ENCODE results near the gene ZNF770. TPM values are rescaled to one million over a fixed set of nuclear protein-coding genes. Genes with fewer than 3 reads are reported as not detected.
A peak's percentile ranks its signal among the peaks of the same experiment; 100 is the strongest.
"Not testable (repeated sequence)": the region's sequence is repeated elsewhere in the genome, so short reads cannot be mapped to it uniquely, and the experiment has no call there.

Gene ZNF770
- total RNA-seq, 1 donor from 2014 or later = 26.7 TPM

DNA sequence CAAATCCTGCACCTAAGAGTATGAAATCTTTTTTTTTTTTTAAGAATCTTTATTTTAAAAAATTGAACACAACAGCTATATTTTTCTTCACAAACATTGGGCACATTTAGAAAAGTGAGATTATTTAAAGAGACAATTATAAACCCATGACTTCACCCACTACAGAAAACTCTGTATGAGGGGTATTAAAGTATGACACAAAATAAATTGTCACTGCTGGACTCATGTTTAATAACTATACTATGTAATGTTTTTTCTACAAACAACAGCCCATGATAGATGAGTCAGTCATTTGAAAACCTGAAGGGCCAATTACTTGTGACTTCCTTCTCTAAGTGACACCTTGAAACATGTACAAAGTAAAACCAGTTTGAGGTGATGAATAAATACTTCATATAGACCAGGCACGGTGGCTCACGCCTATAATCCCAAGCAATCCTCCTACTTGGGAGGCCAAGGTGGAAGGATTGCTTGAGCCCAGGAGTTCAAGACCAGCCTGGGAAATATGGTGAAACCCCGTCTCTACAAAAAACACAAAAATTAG, 54.6 kb downstream of the ZNF770 start:
- no peak for DNase-seq (ENCODE audit: low spot score)
- H3K27ac Mint-ChIP-seq (ENCODE audit: unreplicated experiment) = peak overlapping the region; percentile 77
- H3K36me3 Mint-ChIP-seq (ENCODE audit: low read depth, unreplicated experiment) = peaks cover 24% of the 10 kb centered on the region
- TF ChIP-seq, protein P1, sequence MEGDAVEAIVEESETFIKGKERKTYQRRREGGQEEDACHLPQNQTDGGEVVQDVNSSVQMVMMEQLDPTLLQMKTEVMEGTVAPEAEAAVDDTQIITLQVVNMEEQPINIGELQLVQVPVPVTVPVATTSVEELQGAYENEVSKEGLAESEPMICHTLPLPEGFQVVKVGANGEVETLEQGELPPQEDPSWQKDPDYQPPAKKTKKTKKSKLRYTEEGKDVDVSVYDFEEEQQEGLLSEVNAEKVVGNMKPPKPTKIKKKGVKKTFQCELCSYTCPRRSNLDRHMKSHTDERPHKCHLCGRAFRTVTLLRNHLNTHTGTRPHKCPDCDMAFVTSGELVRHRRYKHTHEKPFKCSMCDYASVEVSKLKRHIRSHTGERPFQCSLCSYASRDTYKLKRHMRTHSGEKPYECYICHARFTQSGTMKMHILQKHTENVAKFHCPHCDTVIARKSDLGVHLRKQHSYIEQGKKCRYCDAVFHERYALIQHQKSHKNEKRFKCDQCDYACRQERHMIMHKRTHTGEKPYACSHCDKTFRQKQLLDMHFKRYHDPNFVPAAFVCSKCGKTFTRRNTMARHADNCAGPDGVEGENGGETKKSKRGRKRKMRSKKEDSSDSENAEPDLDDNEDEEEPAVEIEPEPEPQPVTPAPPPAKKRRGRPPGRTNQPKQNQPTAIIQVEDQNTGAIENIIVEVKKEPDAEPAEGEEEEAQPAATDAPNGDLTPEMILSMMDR (IDR thresholded peaks at IDR 0.05; ENCODE audit: unreplicated experiment) = no peak
- H3K4me3 Mint-ChIP-seq (ENCODE audit: unreplicated experiment) = no peak overlapping the region
- H3K4me1 Mint-ChIP-seq (ENCODE audit: unreplicated experiment) = peaks cover 10% of the 10 kb centered on the region
- no peaks in the 10 kb centered on the region for H3K9me3 Mint-ChIP-seq (ENCODE audit: unreplicated experiment)
- no peaks in the 10 kb centered on the region for H3K27me3 Mint-ChIP-seq (ENCODE audit: unreplicated experiment)

DNA sequence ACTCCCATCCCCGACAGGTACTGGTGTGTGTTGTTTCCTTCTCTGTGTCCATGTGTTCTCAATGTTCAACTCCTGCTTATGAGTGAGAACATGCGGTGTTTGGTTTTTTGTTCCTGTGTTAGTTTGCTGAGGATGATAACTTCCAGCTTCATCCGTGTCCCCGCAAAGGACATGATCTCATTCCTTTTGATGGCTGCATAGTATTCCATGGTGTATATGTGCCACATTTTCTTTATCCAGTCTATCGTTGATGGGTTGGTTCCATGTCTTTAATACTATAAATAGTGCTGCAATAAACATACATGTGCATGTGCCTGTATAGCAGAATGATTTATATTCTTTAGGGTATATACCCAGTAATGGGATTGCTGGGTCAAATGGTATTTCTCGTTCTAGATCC, 59.7 kb downstream of the ZNF770 start:
- not testable (repeated sequence) for H3K4me1 Mint-ChIP-seq (ENCODE audit: unreplicated experiment); DNase-seq (ENCODE audit: low spot score); H3K4me3 Mint-ChIP-seq (ENCODE audit: unreplicated experiment); H3K27ac Mint-ChIP-seq (ENCODE audit: unreplicated experiment); H3K27me3 Mint-ChIP-seq (ENCODE audit: unreplicated experiment); H3K9me3 Mint-ChIP-seq (ENCODE audit: unreplicated experiment)
- peaks cover 35% of the 10 kb centered on the region for H3K36me3 Mint-ChIP-seq (ENCODE audit: low read depth, unreplicated experiment)

Other genes starting within 250 kb of the ZNF770 start
- gene GJD2, start 233.3 kb downstream of the ZNF770 start, total RNA-seq (ENCODE audit: unreplicated experiment) = 0.54 TPM
- 4.2 TPM for gene ACTC1, start 192.7 kb downstream of the ZNF770 start, total RNA-seq (ENCODE audit: unreplicated experiment)
- 41.5 TPM for gene AQR, start 18.5 kb downstream of the ZNF770 start, total RNA-seq (ENCODE audit: unreplicated experiment)
- 0.64 TPM for gene NANOGP8, start 97.0 kb upstream of the ZNF770 start, total RNA-seq (ENCODE audit: unreplicated experiment)